SH-SY5Y (cell line): ENCODE data around the gene SERINC5.

Source experiments
- GATA2 ChIP-seq: IDR thresholded peaks from 2 replicates; pipeline ENCODE4 v1.6.1; 2011; ENCODE audit warnings: mild to moderate bottlenecking, low read depth, low read length
- GATA3 ChIP-seq: IDR thresholded peaks from 2 replicates; pipeline ENCODE4 v1.6.1; 2011; ENCODE audit warnings: low read depth, mild to moderate bottlenecking, low read length, moderate library complexity

GRCh38 chr5:80282054-80282453 is 26.2 kb upstream of the SERINC5 start:
- TF ChIP-seq GATA3 (no peak), GATA2 (no peak)
